ENCODE measurements around the gene RRP15.

GRCh38 chr1:218347336-218347722 is 62.2 kb downstream of the RRP15 start:
- TF ChIP-seq, protein P1, sequence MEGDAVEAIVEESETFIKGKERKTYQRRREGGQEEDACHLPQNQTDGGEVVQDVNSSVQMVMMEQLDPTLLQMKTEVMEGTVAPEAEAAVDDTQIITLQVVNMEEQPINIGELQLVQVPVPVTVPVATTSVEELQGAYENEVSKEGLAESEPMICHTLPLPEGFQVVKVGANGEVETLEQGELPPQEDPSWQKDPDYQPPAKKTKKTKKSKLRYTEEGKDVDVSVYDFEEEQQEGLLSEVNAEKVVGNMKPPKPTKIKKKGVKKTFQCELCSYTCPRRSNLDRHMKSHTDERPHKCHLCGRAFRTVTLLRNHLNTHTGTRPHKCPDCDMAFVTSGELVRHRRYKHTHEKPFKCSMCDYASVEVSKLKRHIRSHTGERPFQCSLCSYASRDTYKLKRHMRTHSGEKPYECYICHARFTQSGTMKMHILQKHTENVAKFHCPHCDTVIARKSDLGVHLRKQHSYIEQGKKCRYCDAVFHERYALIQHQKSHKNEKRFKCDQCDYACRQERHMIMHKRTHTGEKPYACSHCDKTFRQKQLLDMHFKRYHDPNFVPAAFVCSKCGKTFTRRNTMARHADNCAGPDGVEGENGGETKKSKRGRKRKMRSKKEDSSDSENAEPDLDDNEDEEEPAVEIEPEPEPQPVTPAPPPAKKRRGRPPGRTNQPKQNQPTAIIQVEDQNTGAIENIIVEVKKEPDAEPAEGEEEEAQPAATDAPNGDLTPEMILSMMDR (conservative IDR thresholded peaks at IDR 0.05; ENCODE audit: low read depth, low read length) = no peak; the same call in 1 of the 2 replicates
- TF ChIP-seq EZH2 (IDR thresholded peaks at IDR 0.05; ENCODE audit: low read length, unreplicated experiment) = no peak
- no peak for TF ChIP-seq EZH2phosphoT487 (IDR thresholded peaks at IDR 0.05; ENCODE audit: borderline replicate concordance, low read length)

Data from PC-3 (cell line).